ENCODE measurements around the gene ISYNA1.

Gene ISYNA1

GRCh38 chr19:18430417-18431144, 7.4 kb downstream of the ISYNA1 start:
- no peak for DNase-seq

- DNase-seq, result no peak
Measured at GRCh38 chr19:18429717-18430416, 8.1 kb downstream of the ISYNA1 start.

GRCh38 chr19:18428787-18429674, 8.9 kb downstream of the ISYNA1 start:
- DNase-seq, result peak; percentile 97

- DNase-seq, result no peak
Measured at GRCh38 chr19:18428173-18428786, 9.7 kb downstream of the ISYNA1 start.

GRCh38 chr19:18427743-18428113, 10.2 kb downstream of the ISYNA1 start:
- no peak for DNase-seq

GRCh38 chr19:18427080-18427742, 10.7 kb downstream of the ISYNA1 start:
- DNase-seq, result peak; percentile 5

- DNase-seq, result no peak
Measured at GRCh38 chr19:18426416-18426767, 11.5 kb downstream of the ISYNA1 start.

GRCh38 chr19:18425515-18426415, 12.2 kb downstream of the ISYNA1 start:
- DNase-seq, result peak; percentile 13

- DNase-seq, result no peak
Measured at GRCh38 chr19:18424890-18425514, 12.9 kb downstream of the ISYNA1 start.

GRCh38 chr19:18424122-18424889, 13.6 kb downstream of the ISYNA1 start:
- peak; percentile 47 for DNase-seq

GRCh38 chr19:18423258-18424020, 14.5 kb downstream of the ISYNA1 start:
- DNase-seq, result no peak

GRCh38 chr19:18422530-18423191, 15.3 kb downstream of the ISYNA1 start:
- no peak for DNase-seq

- DNase-seq, result no peak
Measured at GRCh38 chr19:18421371-18421959, 16.5 kb downstream of the ISYNA1 start.

GRCh38 chr19:18420930-18421329, 17.0 kb downstream of the ISYNA1 start:
- DNase-seq, result no peak

- DNase-seq, result peak; percentile 70
Measured at GRCh38 chr19:18419699-18420460, 18.1 kb downstream of the ISYNA1 start.

- no peak for DNase-seq
Measured at GRCh38 chr19:18419195-18419698, 18.7 kb downstream of the ISYNA1 start, which contains the start of gene SSBP4. SSBP4 (plus strand) TSS chr19:18419398; CDS start chr19:18419649, 251 bp downstream.

All from eye (tissue), 1 donor.